Uterus (tissue), 4 donors: ENCODE measurements around the gene ACKR1. TPM values are rescaled to one million over a fixed set of nuclear protein-coding genes. Genes with fewer than 3 reads are reported as not detected.

Experiments used
- DNase-seq, 2 donors: peaks; one replicate each; pipeline ENCODE4 v3.0.0-alpha.2; 2019 to 2020
- H3K27ac ChIP-seq, 2 donors: fragments of 200-600 bp; sonication (generic); 1 replicate in 1 of 2; 2 replicates in 1 of 2; pipeline ENCODE4 v1.5.1; 2016 to 2018
- H3K27me3 ChIP-seq, 2 donors: fragments of 200-600 bp; sonication (generic); one replicate each; pipeline ENCODE4 v1.5.1; 2018 to 2019; ENCODE audit warnings: control low read depth in 1 of 2
- H3K36me3 ChIP-seq, 2 donors: fragments of 200-600 bp; sonication (generic); one replicate each; pipeline ENCODE4 v1.5.1; 2019; ENCODE audit warnings: control low read depth in 1 of 2
- H3K4me1 ChIP-seq, 2 donors: fragments of 200-600 bp; sonication (generic); one replicate each; pipeline ENCODE4 v1.5.1; 2018 to 2019; ENCODE audit warnings: control low read depth in 1 of 2
- H3K4me3 ChIP-seq, 2 donors: fragments of 200-600 bp; sonication (generic); 1 replicate in 1 of 2; 2 replicates in 1 of 2; pipeline ENCODE4 v1.5.1; 2018 to 2019; ENCODE audit warnings: mild to moderate bottlenecking in 1 of 2
- H3K9me3 ChIP-seq, 2 donors: fragments of 200-600 bp; sonication (generic); one replicate each; pipeline ENCODE4 v1.5.1; 2019; ENCODE audit warnings: control low read depth in 1 of 2
- POLR2A ChIP-seq, 2 donors: fragments of 450-650 bp; IDR thresholded peaks; one replicate each; pipeline ENCODE4 v1.6.1; 2016; ENCODE audit warnings: antibody characterized with exemption in 2 of 2, mild to moderate bottlenecking in 1 of 2, moderate library complexity in 1 of 2
- intact Hi-C: fragments of 100-400 bp; cut with DNase I; formaldehyde crosslinking; loops from one replicate; pipeline ENCODE4 v1.15.1; 2023; ENCODE audit warnings: low total_unique reads
- total RNA-seq, 4 donors: library from RNA; depleted of rRNA in 3 of 4; stranded (reverse); fragments of >200 nt in 3 of 4; gene quantifications; one replicate each; pipeline versions ENCODE4 v1.1.0 to v1.2.4, GENCODE V29; 2014 to 2023
- TF ChIP-seq, protein P1 (sequence below), 4 experiments: fragments of 200-600 bp in 2 of 4; fragments of 450-650 bp in 2 of 4; sonication (generic) in 2 of 4; IDR thresholded peaks; one replicate each; pipeline ENCODE4 v1.5.1; 2016 to 2019; ENCODE audit warnings: antibody characterized with exemption in 4 of 4, mild to moderate bottlenecking in 2 of 4, moderate library complexity in 1 of 4
- donor health status: DM: yes; HTN: yes; CAD: no.

Gene ACKR1
- total RNA-seq, 4 donors from 2014 or later, result 10.4 to 478 (median 192) TPM

- no peaks in the 10 kb centered on the region for H3K27me3 ChIP-seq
- intact Hi-C loops, result no loop called here
- DNase-seq, result no peak
Observed at GRCh38 chr1:159212596-159212995, 7.9 kb downstream of the ACKR1 start.

GRCh38 chr1:159214149-159214760 is 9.6 kb downstream of the ACKR1 start:
- Histone ChIP-seq H3K27ac (no peak overlapping the region), H3K4me1 (no peaks in the 10 kb centered on the region), H3K4me3 (no peak overlapping the region), H3K36me3 (no peaks in the 10 kb centered on the region), H3K27me3 (no peaks in the 10 kb centered on the region), H3K9me3 (no peaks in the 10 kb centered on the region)
- peak in 1 of 2 donors; percentile 30 for DNase-seq
- TF ChIP-seq, protein P1, sequence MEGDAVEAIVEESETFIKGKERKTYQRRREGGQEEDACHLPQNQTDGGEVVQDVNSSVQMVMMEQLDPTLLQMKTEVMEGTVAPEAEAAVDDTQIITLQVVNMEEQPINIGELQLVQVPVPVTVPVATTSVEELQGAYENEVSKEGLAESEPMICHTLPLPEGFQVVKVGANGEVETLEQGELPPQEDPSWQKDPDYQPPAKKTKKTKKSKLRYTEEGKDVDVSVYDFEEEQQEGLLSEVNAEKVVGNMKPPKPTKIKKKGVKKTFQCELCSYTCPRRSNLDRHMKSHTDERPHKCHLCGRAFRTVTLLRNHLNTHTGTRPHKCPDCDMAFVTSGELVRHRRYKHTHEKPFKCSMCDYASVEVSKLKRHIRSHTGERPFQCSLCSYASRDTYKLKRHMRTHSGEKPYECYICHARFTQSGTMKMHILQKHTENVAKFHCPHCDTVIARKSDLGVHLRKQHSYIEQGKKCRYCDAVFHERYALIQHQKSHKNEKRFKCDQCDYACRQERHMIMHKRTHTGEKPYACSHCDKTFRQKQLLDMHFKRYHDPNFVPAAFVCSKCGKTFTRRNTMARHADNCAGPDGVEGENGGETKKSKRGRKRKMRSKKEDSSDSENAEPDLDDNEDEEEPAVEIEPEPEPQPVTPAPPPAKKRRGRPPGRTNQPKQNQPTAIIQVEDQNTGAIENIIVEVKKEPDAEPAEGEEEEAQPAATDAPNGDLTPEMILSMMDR (IDR thresholded peaks at IDR 0.05), result peak; percentile 60 to 68 (median 62)
- TF ChIP-seq POLR2A (IDR thresholded peaks at IDR 0.05), result no peak
- intact Hi-C loops, result no loop called here

More at GRCh38 chr1:159212596-159212995, 7.9 kb downstream of the ACKR1 start:
- no peaks in the 10 kb centered on the region for H3K4me1 ChIP-seq
- H3K27ac ChIP-seq, result no peak overlapping the region
- TF ChIP-seq, protein P1 (IDR thresholded peaks at IDR 0.05), result no peak
- TF ChIP-seq POLR2A (IDR thresholded peaks at IDR 0.05), result no peak
- no peak overlapping the region for H3K4me3 ChIP-seq
- no peaks in the 10 kb centered on the region for H3K36me3 ChIP-seq
- no peaks in the 10 kb centered on the region for H3K9me3 ChIP-seq

- intact Hi-C loops, result no loop called here
- no peaks in the 10 kb centered on the region for H3K27me3 ChIP-seq
- no peak for DNase-seq
- no peak overlapping the region for H3K4me3 ChIP-seq
- H3K4me1 ChIP-seq, result no peaks in the 10 kb centered on the region
- H3K36me3 ChIP-seq, result no peaks in the 10 kb centered on the region
- no peaks in the 10 kb centered on the region for H3K9me3 ChIP-seq
- TF ChIP-seq, protein P1 (IDR thresholded peaks at IDR 0.05), result no peak
- TF ChIP-seq POLR2A (IDR thresholded peaks at IDR 0.05), result no peak
- H3K27ac ChIP-seq, result no peak overlapping the region
Observed at GRCh38 chr1:159218649-159219636, 14.3 kb downstream of the ACKR1 start.

GRCh38 chr1:159222075-159222865 is 17.6 kb downstream of the ACKR1 start:
- Histone ChIP-seq H3K36me3 (no peaks in the 10 kb centered on the region), H3K27me3 (no peaks in the 10 kb centered on the region), H3K9me3 (no peaks in the 10 kb centered on the region), H3K4me1 (no peaks in the 10 kb centered on the region), H3K27ac (no peak overlapping the region), H3K4me3 (no peak overlapping the region)
- no peak for DNase-seq
- TF ChIP-seq, protein P1 (IDR thresholded peaks at IDR 0.05), result no peak
- TF ChIP-seq POLR2A (IDR thresholded peaks at IDR 0.05), result no peak
- intact Hi-C loops, result no loop called here
